Measurements from ENCODE around the gene ASXL3.

Gene ASXL3

DNA sequence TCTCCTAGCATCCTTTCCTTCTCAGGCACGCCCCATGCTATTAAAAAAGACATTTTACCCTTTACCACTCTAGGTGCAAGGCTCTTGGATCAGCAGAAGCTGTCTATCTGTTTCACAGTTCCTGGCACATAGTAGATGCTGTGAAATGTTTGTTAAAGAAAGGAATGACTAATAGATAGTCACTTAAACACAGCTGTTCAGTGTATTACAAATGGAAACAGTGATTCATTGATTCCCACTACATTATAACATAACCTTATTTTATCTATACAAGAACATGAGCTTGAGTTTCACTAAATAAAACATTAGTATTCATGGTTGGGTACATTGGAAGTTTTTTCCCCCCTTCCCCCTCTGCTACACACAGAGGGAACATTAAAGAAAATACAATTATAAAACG is 142.1 kb downstream of the ASXL3 start:
- Histone ChIP-seq H3K79me2 (no peaks in the 10 kb centered on the region), H3K36me3 (ENCODE audit: control insufficient read depth, insufficient read depth, low read length) (no peaks in the 10 kb centered on the region), H3K4me3 (ENCODE audit: low read depth, low read length) (no peak overlapping the region), H3K9me3 (ENCODE audit: control insufficient read depth, low read length) (no peaks in the 10 kb centered on the region), H3K4me2 (ENCODE audit: low read length) (no peak overlapping the region), H2AFZ (no peak overlapping the region), H3K27me3 (ENCODE audit: control insufficient read depth, insufficient read depth, low read length) (no peaks in the 10 kb centered on the region), H3K9ac (no peak overlapping the region), H3K27ac (no peak overlapping the region), H3K4me1 (no peaks in the 10 kb centered on the region)
- TF ChIP-seq, protein P1, sequence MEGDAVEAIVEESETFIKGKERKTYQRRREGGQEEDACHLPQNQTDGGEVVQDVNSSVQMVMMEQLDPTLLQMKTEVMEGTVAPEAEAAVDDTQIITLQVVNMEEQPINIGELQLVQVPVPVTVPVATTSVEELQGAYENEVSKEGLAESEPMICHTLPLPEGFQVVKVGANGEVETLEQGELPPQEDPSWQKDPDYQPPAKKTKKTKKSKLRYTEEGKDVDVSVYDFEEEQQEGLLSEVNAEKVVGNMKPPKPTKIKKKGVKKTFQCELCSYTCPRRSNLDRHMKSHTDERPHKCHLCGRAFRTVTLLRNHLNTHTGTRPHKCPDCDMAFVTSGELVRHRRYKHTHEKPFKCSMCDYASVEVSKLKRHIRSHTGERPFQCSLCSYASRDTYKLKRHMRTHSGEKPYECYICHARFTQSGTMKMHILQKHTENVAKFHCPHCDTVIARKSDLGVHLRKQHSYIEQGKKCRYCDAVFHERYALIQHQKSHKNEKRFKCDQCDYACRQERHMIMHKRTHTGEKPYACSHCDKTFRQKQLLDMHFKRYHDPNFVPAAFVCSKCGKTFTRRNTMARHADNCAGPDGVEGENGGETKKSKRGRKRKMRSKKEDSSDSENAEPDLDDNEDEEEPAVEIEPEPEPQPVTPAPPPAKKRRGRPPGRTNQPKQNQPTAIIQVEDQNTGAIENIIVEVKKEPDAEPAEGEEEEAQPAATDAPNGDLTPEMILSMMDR (IDR thresholded peaks at IDR 0.05), result no peak

DNA sequence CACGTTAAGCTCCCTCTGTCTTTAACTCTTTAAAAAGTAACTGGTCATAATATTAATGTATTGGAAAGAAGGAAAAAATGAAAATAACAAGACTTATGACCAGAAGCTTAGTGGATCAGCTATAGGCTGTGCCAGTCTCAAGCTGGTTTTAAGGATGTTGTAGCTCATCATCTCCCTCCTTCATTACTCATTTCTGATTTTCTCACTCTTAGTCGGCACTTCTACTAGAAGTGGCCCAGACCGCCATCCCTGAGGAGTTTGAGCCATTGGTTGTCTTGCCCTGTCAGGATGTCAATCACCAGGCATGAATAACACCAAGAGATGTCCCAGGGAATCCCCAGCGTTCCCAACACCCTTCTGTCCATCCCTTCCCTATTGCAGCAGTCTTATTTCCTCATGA is 151.5 kb downstream of the ASXL3 start:
- Histone ChIP-seq H3K27ac (no peak overlapping the region), H3K27me3 (ENCODE audit: control insufficient read depth, insufficient read depth, low read length) (no peaks in the 10 kb centered on the region), H3K4me2 (ENCODE audit: low read length) (no peak overlapping the region), H2AFZ (no peak overlapping the region), H3K36me3 (ENCODE audit: control insufficient read depth, insufficient read depth, low read length) (no peaks in the 10 kb centered on the region), H3K4me1 (no peaks in the 10 kb centered on the region), H3K4me3 (ENCODE audit: low read depth, low read length) (no peak overlapping the region), H3K9ac (no peak overlapping the region), H3K79me2 (no peaks in the 10 kb centered on the region), H3K9me3 (ENCODE audit: control insufficient read depth, low read length) (no peaks in the 10 kb centered on the region)
- TF ChIP-seq, protein P1 (IDR thresholded peaks at IDR 0.05), result no peak

DNA sequence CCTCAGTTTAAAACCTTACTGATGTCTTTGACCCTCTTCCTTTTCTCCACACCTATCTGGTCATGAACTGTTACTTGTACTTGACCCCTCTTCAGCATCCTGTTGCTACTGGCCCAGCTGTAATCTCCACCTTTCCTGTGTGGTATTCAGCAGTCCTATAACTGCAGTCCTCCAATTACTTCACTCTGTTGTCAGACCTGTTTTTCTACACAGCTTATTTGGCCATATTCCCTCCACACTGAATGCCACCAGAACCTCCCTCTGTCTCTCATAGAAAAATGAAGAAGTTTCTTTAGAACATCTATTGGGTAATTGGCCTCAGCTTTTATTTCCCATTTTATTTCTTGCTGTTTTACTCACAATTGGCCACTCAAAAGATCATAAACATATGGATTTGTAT is 155.4 kb downstream of the ASXL3 start:
- Histone ChIP-seq H3K36me3 (ENCODE audit: control insufficient read depth, insufficient read depth, low read length) (no peaks in the 10 kb centered on the region), H3K27ac (no peak overlapping the region), H3K4me2 (ENCODE audit: low read length) (no peak overlapping the region), H3K79me2 (no peaks in the 10 kb centered on the region), H3K4me1 (no peaks in the 10 kb centered on the region), H2AFZ (no peak overlapping the region), H3K9ac (no peak overlapping the region), H3K4me3 (ENCODE audit: low read depth, low read length) (no peak overlapping the region), H3K27me3 (ENCODE audit: control insufficient read depth, insufficient read depth, low read length) (no peaks in the 10 kb centered on the region), H3K9me3 (ENCODE audit: control insufficient read depth, low read length) (no peaks in the 10 kb centered on the region)
- TF ChIP-seq, protein P1 (IDR thresholded peaks at IDR 0.05), result no peak

DNA sequence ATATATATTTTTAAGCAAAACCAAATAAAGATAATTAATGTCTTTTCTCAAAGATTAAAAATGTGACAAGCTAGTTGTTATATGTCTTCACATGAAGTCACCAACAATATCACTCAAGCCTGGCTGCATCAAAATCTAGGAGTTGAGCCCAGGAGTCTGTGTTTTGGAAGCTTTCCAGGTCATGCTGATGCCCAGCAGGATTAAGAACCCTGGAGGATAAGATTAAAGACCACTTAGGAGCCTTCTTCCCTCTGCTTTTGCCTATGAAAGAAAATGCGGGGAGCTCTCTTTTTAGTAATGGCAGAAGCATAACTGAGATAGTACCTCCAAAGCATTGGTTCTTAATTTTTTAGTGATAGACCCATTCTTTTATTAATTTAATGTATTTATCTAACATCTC is 157.4 kb downstream of the ASXL3 start:
- H2AFZ ChIP-seq, result no peak overlapping the region
- H3K27ac ChIP-seq, result no peak overlapping the region
- no peaks in the 10 kb centered on the region for H3K79me2 ChIP-seq
- H3K4me1 ChIP-seq, result no peaks in the 10 kb centered on the region
- H3K4me2 ChIP-seq (ENCODE audit: low read length), result no peak overlapping the region
- TF ChIP-seq, protein P1 (IDR thresholded peaks at IDR 0.05), result no peak
- no peaks in the 10 kb centered on the region for H3K27me3 ChIP-seq (ENCODE audit: control insufficient read depth, insufficient read depth, low read length)
- H3K36me3 ChIP-seq (ENCODE audit: control insufficient read depth, insufficient read depth, low read length), result no peaks in the 10 kb centered on the region
- no peak overlapping the region for H3K9ac ChIP-seq
- no peaks in the 10 kb centered on the region for H3K9me3 ChIP-seq (ENCODE audit: control insufficient read depth, low read length)
- no peak overlapping the region for H3K4me3 ChIP-seq (ENCODE audit: low read depth, low read length)

DNA sequence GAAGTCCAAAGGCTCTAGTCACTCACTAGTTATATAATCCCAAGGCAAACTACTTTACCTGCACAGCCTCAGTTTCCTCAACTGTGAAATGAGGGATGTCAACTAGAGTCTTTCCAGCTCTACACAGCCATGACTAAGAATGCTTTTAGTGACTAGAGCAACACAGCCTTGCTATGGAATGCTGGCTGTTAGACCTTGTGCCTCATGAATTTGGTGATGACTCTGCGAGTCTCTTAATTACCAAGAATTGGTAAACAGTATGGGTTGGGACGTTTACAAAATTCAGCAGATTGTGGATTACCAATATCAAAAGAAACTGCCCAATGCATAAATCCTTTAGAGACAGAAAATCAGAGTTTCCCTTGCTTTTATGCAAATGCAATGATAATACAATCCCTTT is 163.7 kb downstream of the ASXL3 start:
- Histone ChIP-seq H3K9ac (no peak overlapping the region), H3K79me2 (no peaks in the 10 kb centered on the region), H3K4me3 (ENCODE audit: low read depth, low read length) (no peak overlapping the region), H2AFZ (no peak overlapping the region), H3K36me3 (ENCODE audit: control insufficient read depth, insufficient read depth, low read length) (no peaks in the 10 kb centered on the region), H3K27ac (no peak overlapping the region), H3K4me1 (no peaks in the 10 kb centered on the region), H3K4me2 (ENCODE audit: low read length) (no peak overlapping the region), H3K27me3 (ENCODE audit: control insufficient read depth, insufficient read depth, low read length) (no peaks in the 10 kb centered on the region), H3K9me3 (ENCODE audit: control insufficient read depth, low read length) (no peaks in the 10 kb centered on the region)
- TF ChIP-seq, protein P1 (IDR thresholded peaks at IDR 0.05), result no peak
